K562 (cell line): ENCODE measurements around the gene IRAK2. TPM values are rescaled to one million over a fixed set of nuclear protein-coding genes. Genes with fewer than 3 reads are reported as not detected.
A peak's percentile ranks its signal among the peaks of the same experiment; 100 is the strongest.

Source experiments
- FOS ChIP-seq: IDR thresholded peaks from 3 replicates; pipeline ENCODE4 v1.6.1; 2011; ENCODE audit not compliant: insufficient read length; ENCODE audit errors: extremely low read depth
- FOSL1 ChIP-seq: fragments of 200-800 bp; sonication (Bioruptor generic); conservative IDR thresholded peaks from 2 replicates; pipeline ENCODE4 v1.6.1; 2016; ENCODE audit warnings: missing genetic modification characterization, missing compliant biosample characterization
- GABPB1 ChIP-seq: sonication (generic); formaldehyde crosslinking; IDR thresholded peaks from 2 replicates; pipeline ENCODE4 v1.8.0; 2022; ENCODE audit warnings: mild to moderate bottlenecking, missing genetic modification reagents
- JUND ChIP-seq, 2 experiments: IDR thresholded peaks; 2 replicates in 1 of 2; 3 replicates in 1 of 2; pipeline ENCODE4 v1.6.1; 2011; ENCODE audit warnings: borderline replicate concordance in 2 of 2, low read depth in 2 of 2, low read length in 2 of 2, improper control_type of control experiment in 1 of 2, missing biosample characterization in 1 of 2, missing genetic modification characterization in 1 of 2, missing genetic modification reagents in 1 of 2
- KAT7 ChIP-seq: sonication (generic); formaldehyde crosslinking; IDR thresholded peaks from 2 replicates; pipeline ENCODE4 v1.8.0; 2022; ENCODE audit warnings: missing genetic modification reagents, mild to moderate bottlenecking, borderline replicate concordance
- MAFK ChIP-seq: IDR thresholded peaks from 2 replicates; pipeline ENCODE4 v1.6.1; 2011; ENCODE audit warnings: low read length, improper control_type of control experiment
- RAD21 ChIP-seq, 2 experiments: fragments of 250-450 bp in 1 of 2; fragments of 450-650 bp in 1 of 2; sonication (Bioruptor Pico) in 1 of 2; formaldehyde crosslinking in 1 of 2; IDR thresholded peaks in 1 of 2; conservative IDR thresholded peaks in 1 of 2; 2 replicates each; pipeline versions ENCODE4 v1.4.0 to v1.8.0; 2020 to 2022; ENCODE audit warnings: mild to moderate bottlenecking in 2 of 2, moderate library complexity in 1 of 2
- YY1 ChIP-seq, 3 experiments: IDR thresholded peaks; 2 replicates each; pipeline ENCODE4 v1.6.1; 2011; ENCODE audit warnings: low read length in 2 of 3, mild to moderate bottlenecking in 2 of 3, moderate library complexity in 2 of 3, borderline replicate concordance in 1 of 3, control low read depth in 1 of 3, low read depth in 1 of 3; ENCODE audit not compliant: insufficient read depth in 3 of 3, insufficient replicate concordance in 2 of 3, control insufficient read depth in 1 of 3, insufficient read length in 1 of 3; ENCODE audit errors: extremely low read depth in 1 of 3
- ZBTB1 ChIP-seq: sonication (generic); formaldehyde crosslinking; IDR thresholded peaks from 2 replicates; pipeline ENCODE4 v1.8.1; 2023; ENCODE audit warnings: missing genetic modification reagents, low read depth, mild to moderate bottlenecking, borderline replicate concordance
- polyA plus RNA-seq, 8 experiments: library from polyadenylated mRNA; depleted of rRNA in 4 of 8; stranded (reverse) in 5 of 8; unstranded in 3 of 8; fragments of >200 nt; fragmentation: Nextera tagmentation in 2 of 8; fragmentation: Illumina TruSeq in 1 of 8; extraction: Ambion mirVana in 2 of 8; extraction: Trizol in 1 of 8; gene quantifications; 2 replicates each; pipeline versions ENCODE4 v1.2.1 to v1.2.3, GENCODE V29; 2011 to 2014; ENCODE audit warnings: inconsistent platforms in 1 of 8, missing spikeins in 1 of 8
- total RNA-seq, 7 experiments: library from RNA; depleted of rRNA in 6 of 7; stranded (reverse); fragments of >200 nt in 6 of 7; fragmentation: Illumina TruSeq in 2 of 7; extraction: Trizol in 2 of 7; gene quantifications; 2 replicates each; pipeline versions ENCODE4 v1.2.1 to v1.2.3, GENCODE V29; 2011 to 2021; ENCODE audit warnings: low replicate concordance in 1 of 7
- TF ChIP-seq, protein P1 (sequence below): sonication (generic); formaldehyde crosslinking; IDR thresholded peaks from 2 replicates; pipeline ENCODE4 v1.8.0; 2022; ENCODE audit warnings: mild to moderate bottlenecking, missing genetic modification reagents

The IRAK2 gene
- total and polyA plus RNA-seq, 9 of the 15 experiments (the other 6 are each of a cell fraction or from before 2014, with no cell fraction given): 0.42 to 4.4 (median 2.7) TPM

DNA sequence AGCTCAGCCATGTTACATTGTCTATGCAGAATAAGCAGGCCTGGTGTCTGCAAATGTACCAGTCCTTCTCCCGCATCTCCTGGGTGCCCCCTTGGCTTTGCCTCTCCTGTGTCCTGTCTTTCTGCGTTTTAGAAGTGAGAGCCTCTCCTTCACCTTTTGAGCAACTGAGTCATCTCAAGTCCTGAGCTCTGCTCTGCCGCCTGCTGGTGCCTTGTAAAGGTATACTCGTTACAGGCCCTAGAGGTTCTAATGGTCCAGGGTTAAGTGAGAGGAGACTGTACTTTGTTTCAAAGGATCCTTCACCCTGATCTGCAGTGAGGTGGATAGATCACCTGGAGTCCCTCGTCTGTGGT, 115.4 kb downstream of the IRAK2 start (continued):
- TF ChIP-seq JUND (IDR thresholded peaks at IDR 0.05; ENCODE audit: borderline replicate concordance, low read depth, low read length) (0 out of 2 replicates have a peak, but pooled peaks have one; percentile 7), JUND (tag; IDR thresholded peaks at IDR 0.05; ENCODE audit: borderline replicate concordance, low read depth, low read length) (no peak), FOSL1 (tag) (peak; percentile 50; the same call in 1 of the 2 replicates), FOS (no peak), KAT7 (CRISPR knock-in tag) (0 out of 2 replicates have a peak, but pooled peaks have one; percentile 56), YY1 (IDR thresholded peaks at IDR 0.05; ENCODE audit: borderline replicate concordance in 1 of 3, control insufficient read depth in 1 of 3, extremely low read depth in 1 of 3, insufficient read depth in 3 of 3, insufficient read length in 1 of 3, insufficient replicate concordance in 2 of 3, low read depth in 1 of 3, low read length in 2 of 3) (peak in 1 of 3 experiments; percentile 28), MAFK (0 out of 2 replicates have a peak, but pooled peaks have one; percentile 1), RAD21 (CRISPR knock-in tag; conservative IDR thresholded peaks at IDR 0.05 in 1 of 2, IDR thresholded peaks at IDR 0.05 in 1 of 2) (peak; percentile 33 to 61; a peak in 3 of 4 replicates), ZBTB1 (0 out of 2 replicates have a peak, but pooled peaks have one; percentile 33), GABPB1 (CRISPR knock-in tag) (0 out of 2 replicates have a peak, but pooled peaks have one; percentile 29)
- TF ChIP-seq, protein P1, sequence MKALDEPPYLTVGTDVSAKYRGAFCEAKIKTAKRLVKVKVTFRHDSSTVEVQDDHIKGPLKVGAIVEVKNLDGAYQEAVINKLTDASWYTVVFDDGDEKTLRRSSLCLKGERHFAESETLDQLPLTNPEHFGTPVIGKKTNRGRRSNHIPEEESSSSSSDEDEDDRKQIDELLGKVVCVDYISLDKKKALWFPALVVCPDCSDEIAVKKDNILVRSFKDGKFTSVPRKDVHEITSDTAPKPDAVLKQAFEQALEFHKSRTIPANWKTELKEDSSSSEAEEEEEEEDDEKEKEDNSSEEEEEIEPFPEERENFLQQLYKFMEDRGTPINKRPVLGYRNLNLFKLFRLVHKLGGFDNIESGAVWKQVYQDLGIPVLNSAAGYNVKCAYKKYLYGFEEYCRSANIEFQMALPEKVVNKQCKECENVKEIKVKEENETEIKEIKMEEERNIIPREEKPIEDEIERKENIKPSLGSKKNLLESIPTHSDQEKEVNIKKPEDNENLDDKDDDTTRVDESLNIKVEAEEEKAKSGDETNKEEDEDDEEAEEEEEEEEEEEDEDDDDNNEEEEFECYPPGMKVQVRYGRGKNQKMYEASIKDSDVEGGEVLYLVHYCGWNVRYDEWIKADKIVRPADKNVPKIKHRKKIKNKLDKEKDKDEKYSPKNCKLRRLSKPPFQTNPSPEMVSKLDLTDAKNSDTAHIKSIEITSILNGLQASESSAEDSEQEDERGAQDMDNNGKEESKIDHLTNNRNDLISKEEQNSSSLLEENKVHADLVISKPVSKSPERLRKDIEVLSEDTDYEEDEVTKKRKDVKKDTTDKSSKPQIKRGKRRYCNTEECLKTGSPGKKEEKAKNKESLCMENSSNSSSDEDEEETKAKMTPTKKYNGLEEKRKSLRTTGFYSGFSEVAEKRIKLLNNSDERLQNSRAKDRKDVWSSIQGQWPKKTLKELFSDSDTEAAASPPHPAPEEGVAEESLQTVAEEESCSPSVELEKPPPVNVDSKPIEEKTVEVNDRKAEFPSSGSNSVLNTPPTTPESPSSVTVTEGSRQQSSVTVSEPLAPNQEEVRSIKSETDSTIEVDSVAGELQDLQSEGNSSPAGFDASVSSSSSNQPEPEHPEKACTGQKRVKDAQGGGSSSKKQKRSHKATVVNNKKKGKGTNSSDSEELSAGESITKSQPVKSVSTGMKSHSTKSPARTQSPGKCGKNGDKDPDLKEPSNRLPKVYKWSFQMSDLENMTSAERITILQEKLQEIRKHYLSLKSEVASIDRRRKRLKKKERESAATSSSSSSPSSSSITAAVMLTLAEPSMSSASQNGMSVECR: 0 out of 2 replicates have a peak, but pooled peaks have one; percentile 19
